HCT116 (cell line): ENCODE data around the gene MED15.

ENCODE experiments used
- CBX3 ChIP-seq: IDR thresholded peaks from 2 replicates; pipeline ENCODE4 v1.6.1; 2012; ENCODE audit warnings: low read depth
- EZH2 ChIP-seq: fragments of 200-600 bp; sonication (generic); IDR thresholded peaks from 2 replicates; pipeline ENCODE4 v1.6.1; 2017; ENCODE audit warnings: antibody characterized with exemption, mixed run types
- FOSL1 ChIP-seq: IDR thresholded peaks from 2 replicates; pipeline ENCODE4 v1.6.1; 2012; ENCODE audit warnings: low read depth
- SIN3A ChIP-seq: IDR thresholded peaks from 2 replicates; pipeline ENCODE4 v1.6.1; 2012; ENCODE audit warnings: low read depth
- YY1 ChIP-seq: IDR thresholded peaks from 2 replicates; pipeline ENCODE4 v1.6.1; 2011; ENCODE audit warnings: low read length, low read depth, moderate library complexity, mild to moderate bottlenecking; ENCODE audit not compliant: insufficient replicate concordance; ENCODE audit errors: extremely low read depth
- TF ChIP-seq, protein P1 (sequence below), 3 experiments: fragments of 200-600 bp in 1 of 3; sonication (generic) in 1 of 3; IDR thresholded peaks in 2 of 3; conservative IDR thresholded peaks in 1 of 3; 2 replicates each; pipeline ENCODE4 v1.5.1; 2012 to 2017; ENCODE audit warnings: low read depth in 2 of 3, low read length in 2 of 3, antibody characterized with exemption in 1 of 3, borderline replicate concordance in 1 of 3, control low read depth in 1 of 3, mild to moderate bottlenecking in 1 of 3, mixed read lengths in 1 of 3, mixed run types in 1 of 3, moderate library complexity in 1 of 3; ENCODE audit not compliant: insufficient read depth in 1 of 3

DNA sequence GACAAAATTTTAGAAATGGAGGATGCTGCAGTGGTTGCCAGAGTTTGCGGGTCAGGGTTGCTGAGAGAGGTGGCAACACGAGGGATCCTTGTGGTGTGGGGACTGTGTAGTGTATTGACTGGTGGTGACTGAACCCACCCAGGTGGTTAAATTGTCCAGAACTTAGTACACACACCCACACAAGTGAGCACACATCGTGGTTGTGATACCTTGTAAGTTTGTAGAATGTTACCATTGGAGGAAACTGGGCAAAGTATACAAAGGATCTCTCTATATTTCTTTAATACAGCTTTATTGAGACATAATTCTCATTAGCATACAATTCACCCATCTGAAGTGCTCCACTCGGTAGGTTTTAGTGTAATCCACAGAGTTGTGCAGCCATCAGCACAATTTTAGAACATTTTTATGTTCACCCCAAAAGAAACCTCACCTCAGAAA, 56.1 kb downstream of the MED15 start:
- TF ChIP-seq, protein P1, sequence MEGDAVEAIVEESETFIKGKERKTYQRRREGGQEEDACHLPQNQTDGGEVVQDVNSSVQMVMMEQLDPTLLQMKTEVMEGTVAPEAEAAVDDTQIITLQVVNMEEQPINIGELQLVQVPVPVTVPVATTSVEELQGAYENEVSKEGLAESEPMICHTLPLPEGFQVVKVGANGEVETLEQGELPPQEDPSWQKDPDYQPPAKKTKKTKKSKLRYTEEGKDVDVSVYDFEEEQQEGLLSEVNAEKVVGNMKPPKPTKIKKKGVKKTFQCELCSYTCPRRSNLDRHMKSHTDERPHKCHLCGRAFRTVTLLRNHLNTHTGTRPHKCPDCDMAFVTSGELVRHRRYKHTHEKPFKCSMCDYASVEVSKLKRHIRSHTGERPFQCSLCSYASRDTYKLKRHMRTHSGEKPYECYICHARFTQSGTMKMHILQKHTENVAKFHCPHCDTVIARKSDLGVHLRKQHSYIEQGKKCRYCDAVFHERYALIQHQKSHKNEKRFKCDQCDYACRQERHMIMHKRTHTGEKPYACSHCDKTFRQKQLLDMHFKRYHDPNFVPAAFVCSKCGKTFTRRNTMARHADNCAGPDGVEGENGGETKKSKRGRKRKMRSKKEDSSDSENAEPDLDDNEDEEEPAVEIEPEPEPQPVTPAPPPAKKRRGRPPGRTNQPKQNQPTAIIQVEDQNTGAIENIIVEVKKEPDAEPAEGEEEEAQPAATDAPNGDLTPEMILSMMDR (IDR thresholded peaks at IDR 0.05 in 2 of 3, conservative IDR thresholded peaks at IDR 0.05 in 1 of 3; ENCODE audit: borderline replicate concordance in 1 of 3, insufficient read depth in 1 of 3, low read depth in 2 of 3, low read length in 2 of 3) = no peak
- TF ChIP-seq SIN3A (no peak), YY1 (no peak), EZH2 (no peak), CBX3 (no peak), FOSL1 (no peak)
